Measurements from ENCODE around the gene CREB5.

Gene CREB5

GRCh38 chr7:28836716-28837115, 424.4 kb downstream of the CREB5 start:
- no peaks in the 10 kb centered on the region for H3K4me1 Mint-ChIP-seq (ENCODE audit: low read depth)
- no peak overlapping the region for H3K4me3 Mint-ChIP-seq
- no peak overlapping the region for H3K27ac Mint-ChIP-seq
- H3K36me3 Mint-ChIP-seq (ENCODE audit: low read depth) = no peaks in the 10 kb centered on the region
- no peaks in the 10 kb centered on the region for H3K9me3 Mint-ChIP-seq
- H3K27me3 Mint-ChIP-seq (ENCODE audit: low read depth) = no peaks in the 10 kb centered on the region

DNA sequence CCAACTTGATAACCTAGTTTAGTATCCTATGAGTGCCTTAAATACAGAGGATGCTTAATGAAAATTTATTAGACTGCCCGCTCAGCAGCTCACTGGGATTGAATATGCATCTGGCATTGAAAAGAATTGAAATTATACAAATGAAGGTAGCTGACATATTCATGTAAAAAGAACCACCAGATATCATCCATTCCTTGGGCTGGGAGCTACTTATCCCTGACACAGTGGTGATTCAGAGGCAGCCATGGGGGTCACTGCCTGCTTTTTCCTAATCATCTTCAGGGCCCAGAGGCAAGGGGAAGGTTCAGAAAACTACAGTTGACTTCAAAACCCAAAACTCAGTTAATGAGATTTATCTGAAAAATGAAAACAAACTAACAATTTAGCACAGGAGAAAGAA, 424.9 kb downstream of the CREB5 start:
- Mint-ChIP-seq H3K27me3 (ENCODE audit: low read depth) (no peaks in the 10 kb centered on the region), H3K4me3 (no peak overlapping the region), H3K4me1 (ENCODE audit: low read depth) (no peaks in the 10 kb centered on the region), H3K36me3 (ENCODE audit: low read depth) (no peaks in the 10 kb centered on the region), H3K27ac (no peak overlapping the region), H3K9me3 (no peaks in the 10 kb centered on the region)

DNA sequence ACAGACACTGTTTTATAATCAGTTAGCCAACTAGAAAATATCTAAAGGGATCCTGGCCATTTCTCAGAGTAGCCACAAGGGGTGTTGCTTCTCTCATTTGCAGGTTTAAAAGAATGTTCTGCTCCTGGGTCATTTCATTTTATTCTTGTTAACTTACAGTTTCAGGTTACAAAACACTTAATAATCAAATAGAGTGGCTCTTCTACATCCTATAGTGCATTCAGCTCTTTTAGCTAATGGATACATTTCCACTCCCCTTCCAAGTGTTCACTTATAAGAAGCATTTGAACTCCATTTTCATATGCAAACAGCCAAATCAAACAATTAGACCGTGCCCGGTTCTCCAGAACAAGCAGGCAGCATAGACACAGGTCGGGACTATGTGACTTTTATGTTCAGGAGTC, 428.3 kb downstream of the CREB5 start:
- no peaks in the 10 kb centered on the region for H3K9me3 Mint-ChIP-seq
- no peaks in the 10 kb centered on the region for H3K4me1 Mint-ChIP-seq (ENCODE audit: low read depth)
- H3K27ac Mint-ChIP-seq = no peak overlapping the region

DNA sequence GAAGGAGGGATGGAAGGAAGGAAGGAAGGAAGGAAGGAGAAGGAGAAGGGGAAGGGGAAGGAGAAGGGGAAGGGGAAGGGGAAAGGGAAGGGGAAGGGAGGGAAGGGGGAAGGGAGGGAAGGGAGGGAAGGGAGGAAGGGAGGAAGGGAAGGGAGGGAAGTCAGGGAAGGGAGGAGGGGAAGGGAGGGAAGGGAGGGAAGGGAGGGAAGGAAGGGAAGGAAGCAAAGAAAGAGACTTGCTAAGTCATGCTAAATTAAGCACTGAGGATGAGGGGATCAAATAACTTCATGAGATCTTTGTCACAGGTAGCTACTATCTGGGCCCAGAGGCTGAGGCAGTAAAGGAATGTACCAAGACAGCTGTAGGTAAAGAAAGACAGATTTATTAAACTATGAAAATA, 429.4 kb downstream of the CREB5 start:
- no peak overlapping the region for H3K27ac Mint-ChIP-seq
- H3K9me3 Mint-ChIP-seq = no peaks in the 10 kb centered on the region
- H3K4me1 Mint-ChIP-seq (ENCODE audit: low read depth) = no peaks in the 10 kb centered on the region
- no peak overlapping the region for H3K4me3 Mint-ChIP-seq
- peaks cover 6% of the 10 kb centered on the region for H3K27me3 Mint-ChIP-seq (ENCODE audit: low read depth)
- no peaks in the 10 kb centered on the region for H3K36me3 Mint-ChIP-seq (ENCODE audit: low read depth)

More for the DNA sequence above, 428.3 kb downstream of the CREB5 start:
- no peak overlapping the region for H3K4me3 Mint-ChIP-seq
- peaks cover 6% of the 10 kb centered on the region for H3K27me3 Mint-ChIP-seq (ENCODE audit: low read depth)
- H3K36me3 Mint-ChIP-seq (ENCODE audit: low read depth) = no peaks in the 10 kb centered on the region

DNA sequence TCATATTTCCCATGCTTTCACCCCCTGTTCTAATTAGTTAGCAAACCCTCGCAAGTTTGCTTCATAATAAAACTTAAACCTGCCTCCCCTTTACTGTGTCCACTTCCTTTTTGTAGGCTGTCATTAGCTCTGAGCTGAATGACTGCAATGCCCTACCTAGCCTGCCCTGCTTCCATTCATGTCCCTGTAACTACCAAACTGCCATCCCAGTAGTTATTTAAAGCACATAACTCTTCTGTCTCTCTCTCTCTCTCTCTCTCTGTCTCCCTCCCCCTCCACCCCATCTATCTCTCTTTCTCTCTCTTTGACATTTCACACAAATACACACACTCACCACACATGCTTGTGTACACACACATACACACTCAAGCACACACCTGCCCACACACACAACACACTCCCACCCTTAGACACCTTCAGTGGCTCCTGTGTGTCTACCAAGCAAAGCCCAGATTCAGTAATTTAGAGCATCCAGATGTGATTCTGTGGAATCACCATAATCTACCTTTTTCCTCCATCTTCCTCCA, 430.5 kb downstream of the CREB5 start:
- Mint-ChIP-seq H3K4me1 (ENCODE audit: low read depth) (no peaks in the 10 kb centered on the region), H3K36me3 (ENCODE audit: low read depth) (no peaks in the 10 kb centered on the region), H3K27me3 (ENCODE audit: low read depth) (peaks cover 6% of the 10 kb centered on the region), H3K4me3 (no peak overlapping the region), H3K9me3 (no peaks in the 10 kb centered on the region), H3K27ac (no peak overlapping the region)

GRCh38 chr7:28845106-28845505, 432.8 kb downstream of the CREB5 start:
- H3K4me1 Mint-ChIP-seq (ENCODE audit: low read depth) = no peaks in the 10 kb centered on the region
- no peaks in the 10 kb centered on the region for H3K36me3 Mint-ChIP-seq (ENCODE audit: low read depth)
- H3K27me3 Mint-ChIP-seq (ENCODE audit: low read depth) = peaks cover 6% of the 10 kb centered on the region
- H3K9me3 Mint-ChIP-seq = no peaks in the 10 kb centered on the region
- H3K27ac Mint-ChIP-seq = no peak overlapping the region
- no peak overlapping the region for H3K4me3 Mint-ChIP-seq

GRCh38 chr7:28847176-28847575, 434.9 kb downstream of the CREB5 start:
- no peaks in the 10 kb centered on the region for H3K36me3 Mint-ChIP-seq (ENCODE audit: low read depth)
- no peak overlapping the region for H3K27ac Mint-ChIP-seq
- H3K9me3 Mint-ChIP-seq = no peaks in the 10 kb centered on the region
- no peaks in the 10 kb centered on the region for H3K4me1 Mint-ChIP-seq (ENCODE audit: low read depth)
- H3K4me3 Mint-ChIP-seq = no peak overlapping the region
- H3K27me3 Mint-ChIP-seq (ENCODE audit: low read depth) = peaks cover 20% of the 10 kb centered on the region

- Mint-ChIP-seq H3K9me3 (no peaks in the 10 kb centered on the region), H3K4me3 (no peak overlapping the region), H3K4me1 (ENCODE audit: low read depth) (no peaks in the 10 kb centered on the region), H3K27ac (no peak overlapping the region), H3K27me3 (ENCODE audit: low read depth) (peaks cover 22% of the 10 kb centered on the region), H3K36me3 (ENCODE audit: low read depth) (no peaks in the 10 kb centered on the region)
Observed at GRCh38 chr7:28847681-28848080, 435.4 kb downstream of the CREB5 start.

GRCh38 chr7:28848906-28849305, 436.6 kb downstream of the CREB5 start:
- no peaks in the 10 kb centered on the region for H3K36me3 Mint-ChIP-seq (ENCODE audit: low read depth)
- no peaks in the 10 kb centered on the region for H3K9me3 Mint-ChIP-seq

DNA sequence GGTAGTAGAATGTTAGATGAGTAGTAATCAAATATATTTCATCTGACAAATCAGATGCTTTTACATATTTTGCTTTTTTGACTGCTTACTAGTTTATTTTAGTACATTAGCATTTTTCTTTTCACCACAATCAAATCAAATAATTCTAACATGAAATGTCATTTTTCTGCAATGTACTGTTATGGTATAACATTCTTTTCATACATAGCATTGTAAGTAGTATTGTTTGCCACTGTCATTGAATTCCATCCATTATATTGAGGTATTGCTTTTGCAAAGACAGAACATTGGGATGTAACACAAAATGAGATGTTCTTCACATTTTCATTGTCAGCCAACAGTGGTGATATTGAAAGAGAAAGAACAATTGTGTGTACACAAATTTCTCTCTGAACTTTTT, 438.4 kb downstream of the CREB5 start:
- Mint-ChIP-seq H3K36me3 (ENCODE audit: low read depth) (no peaks in the 10 kb centered on the region), H3K27me3 (ENCODE audit: low read depth) (peaks cover 42% of the 10 kb centered on the region), H3K4me3 (no peak overlapping the region), H3K4me1 (ENCODE audit: low read depth) (no peaks in the 10 kb centered on the region), H3K27ac (no peak overlapping the region), H3K9me3 (no peaks in the 10 kb centered on the region)

More at GRCh38 chr7:28848906-28849305, 436.6 kb downstream of the CREB5 start:
- Mint-ChIP-seq H3K4me1 (ENCODE audit: low read depth) (no peaks in the 10 kb centered on the region), H3K27me3 (ENCODE audit: low read depth) (peaks cover 28% of the 10 kb centered on the region), H3K4me3 (no peak overlapping the region), H3K27ac (no peak overlapping the region)

GRCh38 chr7:28853150-28853549, 440.8 kb downstream of the CREB5 start:
- Mint-ChIP-seq H3K27me3 (ENCODE audit: low read depth) (peaks cover 54% of the 10 kb centered on the region), H3K9me3 (no peaks in the 10 kb centered on the region), H3K27ac (no peak overlapping the region), H3K4me3 (no peak overlapping the region), H3K4me1 (ENCODE audit: low read depth) (no peaks in the 10 kb centered on the region), H3K36me3 (ENCODE audit: low read depth) (no peaks in the 10 kb centered on the region)

DNA sequence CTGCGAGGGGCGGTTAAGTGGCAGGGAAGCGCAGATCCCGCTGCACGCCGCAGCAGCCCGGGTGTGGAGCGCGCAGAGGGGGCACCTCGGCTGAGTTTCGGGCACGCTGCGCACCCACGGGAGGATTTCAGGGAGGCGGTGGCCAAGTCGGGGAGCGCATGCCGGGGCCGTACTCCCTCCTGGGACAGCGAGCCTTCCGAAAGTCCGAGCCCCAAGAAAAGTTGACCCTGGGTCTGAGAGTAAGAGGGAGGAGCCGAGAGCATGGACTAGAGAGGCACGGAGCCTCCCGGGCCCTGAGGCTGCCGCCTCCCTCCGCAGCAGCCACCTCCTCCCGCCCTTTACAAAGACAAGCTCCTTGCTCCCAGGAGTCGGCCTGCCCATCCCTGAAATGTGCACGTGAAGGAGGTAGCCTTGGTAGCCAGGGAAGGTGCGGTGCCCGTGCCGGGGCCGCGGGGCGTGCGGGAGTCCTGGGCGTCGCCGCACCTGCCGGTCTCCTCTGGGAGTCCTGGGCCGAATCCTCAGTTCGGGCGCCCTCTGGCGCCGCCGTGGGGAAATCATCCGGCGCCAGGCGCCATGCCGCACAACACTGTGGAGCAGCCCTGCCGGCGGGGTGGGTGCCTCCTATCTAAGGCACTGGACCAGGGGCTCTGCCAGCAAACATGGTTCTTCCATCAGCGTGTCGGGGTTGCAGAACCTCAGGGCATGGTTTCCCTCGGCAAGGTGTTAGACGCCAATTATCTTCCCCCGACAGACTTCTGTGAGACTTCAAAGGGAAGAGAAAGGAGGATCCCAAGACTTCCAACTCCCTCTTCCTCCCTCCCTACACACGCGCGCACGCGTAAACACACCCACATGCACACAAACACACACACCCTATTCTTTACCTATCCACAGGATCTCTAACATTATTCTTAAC, 441.8 kb downstream of the CREB5 start:
- Mint-ChIP-seq H3K27me3 (ENCODE audit: low read depth) (peaks cover 54% of the 10 kb centered on the region), H3K36me3 (ENCODE audit: low read depth) (no peaks in the 10 kb centered on the region), H3K4me1 (ENCODE audit: low read depth) (no peaks in the 10 kb centered on the region), H3K9me3 (no peaks in the 10 kb centered on the region), H3K4me3 (peak overlapping the region; percentile 44), H3K27ac (no peak overlapping the region)

DNA sequence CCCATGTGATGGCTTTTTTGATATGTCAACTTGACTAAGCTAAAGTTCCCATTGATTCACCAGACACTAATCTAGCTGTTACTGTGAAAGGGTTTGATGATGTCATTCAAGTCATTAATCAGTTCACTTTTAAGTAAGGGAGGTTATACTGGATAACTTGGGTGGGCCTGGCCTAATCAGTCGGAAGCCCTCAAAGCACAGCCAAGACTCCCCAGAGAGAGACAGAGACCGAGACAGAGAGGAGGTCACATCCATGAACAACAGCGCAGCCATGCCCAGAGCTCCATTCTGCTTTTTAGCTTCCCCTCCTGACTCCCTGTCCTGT, 442.4 kb downstream of the CREB5 start:
- Mint-ChIP-seq H3K4me3 (peak overlapping the region; percentile 36), H3K27me3 (ENCODE audit: low read depth) (peaks cover 54% of the 10 kb centered on the region), H3K9me3 (no peaks in the 10 kb centered on the region), H3K27ac (no peak overlapping the region), H3K36me3 (ENCODE audit: low read depth) (no peaks in the 10 kb centered on the region), H3K4me1 (ENCODE audit: low read depth) (no peaks in the 10 kb centered on the region)

DNA sequence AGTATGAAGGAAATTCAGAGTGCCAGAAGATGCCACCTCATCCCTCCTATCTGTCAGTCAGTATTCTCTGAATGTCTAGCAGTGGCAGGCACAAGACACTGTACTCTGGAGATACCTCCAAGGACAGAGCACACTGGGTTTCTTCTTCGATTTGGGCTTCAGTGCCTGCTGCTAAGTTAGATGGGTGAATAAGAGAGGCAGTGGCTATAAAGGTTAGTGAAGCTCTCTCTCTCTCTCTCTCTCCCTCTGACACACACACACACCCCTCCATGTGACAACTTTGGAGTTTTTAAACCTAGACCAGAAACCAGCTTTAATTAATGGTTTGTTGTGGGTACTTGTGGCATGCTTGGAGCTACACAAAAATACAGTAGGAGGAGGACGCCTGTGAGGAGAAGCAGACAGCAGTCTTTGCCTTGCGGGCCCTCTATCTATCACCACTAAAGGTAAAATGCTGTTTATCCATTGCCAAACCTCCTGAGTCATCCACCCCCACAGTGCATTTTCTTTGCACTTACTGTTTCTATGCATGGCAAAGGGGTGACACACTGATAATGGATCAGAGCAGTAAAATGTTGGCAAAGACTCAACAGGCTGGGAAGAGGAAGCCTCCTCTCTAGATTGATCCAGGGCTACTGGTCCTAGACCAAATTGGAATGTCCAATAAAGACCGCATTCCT, 443.4 kb downstream of the CREB5 start:
- H3K27ac Mint-ChIP-seq = no peak overlapping the region
- no peaks in the 10 kb centered on the region for H3K9me3 Mint-ChIP-seq
- H3K36me3 Mint-ChIP-seq (ENCODE audit: low read depth) = no peaks in the 10 kb centered on the region
- peaks cover 54% of the 10 kb centered on the region for H3K27me3 Mint-ChIP-seq (ENCODE audit: low read depth)
- H3K4me1 Mint-ChIP-seq (ENCODE audit: low read depth) = no peaks in the 10 kb centered on the region
- H3K4me3 Mint-ChIP-seq = no peak overlapping the region

GRCh38 chr7:28856656-28857055, 444.3 kb downstream of the CREB5 start:
- Mint-ChIP-seq H3K4me1 (ENCODE audit: low read depth) (no peaks in the 10 kb centered on the region), H3K27ac (no peak overlapping the region), H3K4me3 (no peak overlapping the region), H3K9me3 (no peaks in the 10 kb centered on the region), H3K27me3 (ENCODE audit: low read depth) (peaks cover 44% of the 10 kb centered on the region), H3K36me3 (ENCODE audit: low read depth) (no peaks in the 10 kb centered on the region)
